ENCODE results near the gene PPAT.
A peak's percentile ranks its signal among the peaks of the same experiment; 100 is the strongest.

Gene PPAT

DNA sequence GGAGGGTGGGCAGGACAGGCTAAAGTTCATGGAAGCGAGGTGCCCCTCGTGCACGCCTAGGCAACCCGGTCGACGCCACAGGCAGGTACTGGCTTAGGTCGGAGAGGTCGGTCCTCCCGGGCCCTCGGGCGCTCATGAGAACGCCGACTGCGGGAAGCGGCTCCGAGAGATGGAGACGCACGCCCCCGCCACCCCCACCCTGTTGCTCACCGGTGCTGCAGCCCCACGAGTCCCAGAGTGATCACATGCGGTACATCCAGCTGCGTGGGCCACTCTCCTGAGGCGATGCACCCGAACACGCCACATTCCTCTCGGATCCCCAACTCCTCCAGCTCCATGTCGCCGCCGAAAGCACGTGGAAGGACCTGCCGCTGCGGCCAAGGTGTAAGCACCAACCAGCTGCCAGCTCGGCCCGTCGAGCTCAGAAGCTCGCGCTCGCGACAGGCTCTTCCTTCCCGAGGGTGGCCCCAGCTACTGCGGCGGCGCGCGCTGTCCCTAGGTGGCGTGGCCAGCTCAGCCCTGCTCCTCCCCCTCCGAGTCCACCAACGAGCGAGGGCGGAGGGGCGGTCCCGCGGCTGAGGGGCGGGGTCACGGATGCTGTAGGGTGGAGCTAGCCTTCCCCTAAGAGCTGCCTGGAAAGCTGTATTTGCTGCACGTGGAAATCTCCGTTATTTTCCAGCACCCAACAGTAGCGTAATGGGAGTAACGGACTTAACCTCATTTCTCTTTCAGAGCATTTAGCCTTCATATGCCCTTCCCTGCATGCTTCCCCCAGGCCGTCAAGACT lies at the start of gene PPAT:
PPAT (minus strand) TSS at position 476 of the 787 bp plus-strand sequence; CDS start at position 338, 138 bp downstream.
- peak within 1 kb of the TSS; percentile 78 for H3K4me3 ChIP-seq (ENCODE audit: low read length)
- DNase-seq (ENCODE audit: low read depth): peak; percentile 95
- TF ChIP-seq, protein P1, sequence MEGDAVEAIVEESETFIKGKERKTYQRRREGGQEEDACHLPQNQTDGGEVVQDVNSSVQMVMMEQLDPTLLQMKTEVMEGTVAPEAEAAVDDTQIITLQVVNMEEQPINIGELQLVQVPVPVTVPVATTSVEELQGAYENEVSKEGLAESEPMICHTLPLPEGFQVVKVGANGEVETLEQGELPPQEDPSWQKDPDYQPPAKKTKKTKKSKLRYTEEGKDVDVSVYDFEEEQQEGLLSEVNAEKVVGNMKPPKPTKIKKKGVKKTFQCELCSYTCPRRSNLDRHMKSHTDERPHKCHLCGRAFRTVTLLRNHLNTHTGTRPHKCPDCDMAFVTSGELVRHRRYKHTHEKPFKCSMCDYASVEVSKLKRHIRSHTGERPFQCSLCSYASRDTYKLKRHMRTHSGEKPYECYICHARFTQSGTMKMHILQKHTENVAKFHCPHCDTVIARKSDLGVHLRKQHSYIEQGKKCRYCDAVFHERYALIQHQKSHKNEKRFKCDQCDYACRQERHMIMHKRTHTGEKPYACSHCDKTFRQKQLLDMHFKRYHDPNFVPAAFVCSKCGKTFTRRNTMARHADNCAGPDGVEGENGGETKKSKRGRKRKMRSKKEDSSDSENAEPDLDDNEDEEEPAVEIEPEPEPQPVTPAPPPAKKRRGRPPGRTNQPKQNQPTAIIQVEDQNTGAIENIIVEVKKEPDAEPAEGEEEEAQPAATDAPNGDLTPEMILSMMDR (conservative IDR thresholded peaks at IDR 0.05; ENCODE audit: low read length): peak; percentile 4; the same call in 1 of the 2 replicates

DNA sequence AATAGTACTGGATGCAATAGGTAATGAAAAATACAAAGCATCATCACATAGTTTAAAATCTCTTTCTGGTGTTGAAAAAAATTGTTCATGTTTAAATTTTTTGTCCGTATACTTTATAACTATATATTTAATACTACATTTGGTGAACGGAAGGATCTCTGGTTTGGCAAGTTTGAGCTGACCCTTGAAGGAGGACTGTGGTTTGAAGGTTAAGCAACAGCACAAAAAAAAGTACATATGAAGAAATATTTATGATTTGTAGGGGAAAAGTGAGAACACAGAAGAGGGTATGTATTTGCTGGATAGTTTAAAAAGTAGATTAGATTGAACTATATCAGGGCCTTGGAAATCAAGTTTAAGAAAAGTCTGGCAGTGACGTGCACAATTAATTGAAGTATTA lies 45.3 kb upstream of the PPAT start:
- no peak overlapping the region for H3K4me3 ChIP-seq (ENCODE audit: low read length)
- TF ChIP-seq, protein P1 (conservative IDR thresholded peaks at IDR 0.05; ENCODE audit: low read length): no peak
- no peak for DNase-seq (ENCODE audit: low read depth)

DNA sequence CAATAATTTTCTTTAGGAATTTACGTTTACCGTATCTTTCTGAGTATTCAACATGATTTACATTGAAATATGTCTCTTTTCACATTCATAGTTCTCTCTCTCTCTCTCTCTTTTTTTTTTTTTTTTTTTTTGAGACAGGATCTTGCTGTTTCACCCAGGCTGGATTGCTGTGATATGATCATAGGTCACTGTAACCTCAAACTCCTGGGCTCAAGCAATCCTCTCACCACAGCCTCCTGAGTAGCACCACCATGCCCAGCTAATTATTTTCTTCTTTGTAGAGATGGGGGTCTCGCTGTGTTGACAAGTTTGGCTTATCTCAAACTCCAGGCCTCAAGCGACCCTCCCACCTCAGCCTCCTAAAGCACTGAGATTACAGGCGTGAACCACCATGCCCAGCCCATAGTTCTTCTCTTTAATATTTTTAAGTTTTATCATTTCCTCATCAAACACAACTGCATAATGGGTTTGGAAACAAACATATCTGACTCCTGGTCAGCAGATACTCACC lies 41.8 kb upstream of the PPAT start:
- DNase-seq (ENCODE audit: low read depth): no peak
- TF ChIP-seq, protein P1 (conservative IDR thresholded peaks at IDR 0.05; ENCODE audit: low read length): no peak
- no peak overlapping the region for H3K4me3 ChIP-seq (ENCODE audit: low read length)

DNA sequence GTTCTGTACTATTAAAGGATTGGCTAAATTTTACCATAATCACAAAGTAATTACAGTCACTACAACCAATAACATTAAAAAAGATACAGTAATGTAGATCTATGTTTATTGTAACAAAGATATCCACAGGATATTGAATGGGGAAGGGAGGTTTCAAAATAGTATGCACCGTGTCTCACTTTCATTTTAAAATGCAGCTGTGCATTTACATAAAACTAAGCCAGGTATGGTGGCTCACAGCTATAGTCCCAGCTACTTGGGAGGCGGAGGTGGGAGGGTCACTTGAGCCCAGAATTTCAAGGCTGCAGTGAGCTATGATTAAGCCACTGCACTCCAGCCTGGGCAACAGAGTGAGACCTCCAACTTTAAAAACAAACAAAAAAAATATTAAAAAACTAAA lies 40.5 kb upstream of the PPAT start:
- TF ChIP-seq, protein P1 (conservative IDR thresholded peaks at IDR 0.05; ENCODE audit: low read length): no peak

DNA sequence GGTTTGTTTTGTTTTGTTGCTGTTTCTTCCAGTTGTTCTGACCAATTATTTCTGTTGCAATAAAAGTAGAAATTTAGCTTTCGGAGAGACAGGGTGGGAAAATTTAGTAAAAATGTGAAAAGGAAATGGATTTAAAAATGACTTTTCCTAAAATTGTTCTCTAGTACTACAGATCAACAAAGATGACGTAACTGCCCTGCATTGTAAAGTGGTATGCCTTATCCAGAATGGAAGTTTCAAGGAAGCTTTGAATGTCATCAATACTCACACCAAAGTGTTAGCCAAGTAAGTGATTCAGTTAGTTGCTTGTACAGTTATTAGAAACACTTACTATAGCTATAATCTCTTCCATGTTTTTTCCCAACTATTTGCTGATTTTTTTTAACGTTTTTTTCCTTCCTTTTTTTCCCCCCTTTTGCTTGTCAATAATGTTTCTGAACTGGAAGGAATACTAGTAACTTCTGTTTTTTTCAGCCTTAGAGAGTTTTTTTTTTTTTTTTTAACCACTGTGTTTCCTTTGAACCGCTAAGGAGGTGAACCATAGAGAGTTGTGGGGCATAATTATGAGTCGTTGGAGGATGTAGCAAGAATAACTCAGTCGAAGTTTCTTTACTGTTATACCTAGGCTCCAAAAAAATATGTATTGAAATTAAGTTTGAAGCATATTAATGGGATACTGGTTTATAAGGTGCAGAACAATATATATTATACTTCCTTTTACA lies 34.2 kb upstream of the PPAT start:
- no peak overlapping the region for H3K4me3 ChIP-seq (ENCODE audit: low read length)
- TF ChIP-seq, protein P1 (conservative IDR thresholded peaks at IDR 0.05; ENCODE audit: low read length): no peak
- no peak for DNase-seq (ENCODE audit: low read depth)

More for the DNA sequence above, 40.5 kb upstream of the PPAT start:
- no peak for DNase-seq (ENCODE audit: low read depth)
- H3K4me3 ChIP-seq (ENCODE audit: low read length): no peak overlapping the region

DNA sequence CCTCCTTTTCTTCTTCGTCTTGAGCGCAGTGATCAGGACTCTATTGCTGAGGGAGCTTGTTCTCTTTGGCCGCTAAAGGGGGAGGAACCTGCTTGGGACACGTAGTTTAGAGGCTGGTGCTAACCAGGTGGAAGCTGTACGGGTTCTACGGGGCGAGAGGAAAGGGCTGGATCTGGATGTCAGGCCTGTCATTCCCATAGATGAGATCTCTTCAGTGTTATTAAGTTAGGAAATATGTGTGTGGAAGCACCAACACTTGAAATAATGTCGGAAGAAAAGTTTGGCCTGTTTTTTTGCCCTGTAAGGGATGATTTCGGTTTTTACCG lies 32.6 kb upstream of the PPAT start:
- H3K4me3 ChIP-seq (ENCODE audit: low read length): peak overlapping the region; percentile 62
- no peak for DNase-seq (ENCODE audit: low read depth)
- TF ChIP-seq, protein P1 (conservative IDR thresholded peaks at IDR 0.05; ENCODE audit: low read length): no peak

All from AG10803 (cell line).